HG03558 (cell line): ENCODE results near the gene NUDT2.

ENCODE experiments used
- ATAC-seq: cut with Tn5 transposase; IDR thresholded peaks from one replicate; pipeline ENCODE4 v1.9.1; 2021; ENCODE audit warnings: moderate number of reproducible peaks; ENCODE audit not compliant: unreplicated experiment; ENCODE audit errors: extremely low read depth

Gene NUDT2

GRCh38 chr9:34382054-34382453 lies 52.7 kb downstream of the NUDT2 start:
- no peak for ATAC-seq

GRCh38 chr9:34382879-34383278 lies 53.5 kb downstream of the NUDT2 start:
- ATAC-seq = no peak

DNA sequence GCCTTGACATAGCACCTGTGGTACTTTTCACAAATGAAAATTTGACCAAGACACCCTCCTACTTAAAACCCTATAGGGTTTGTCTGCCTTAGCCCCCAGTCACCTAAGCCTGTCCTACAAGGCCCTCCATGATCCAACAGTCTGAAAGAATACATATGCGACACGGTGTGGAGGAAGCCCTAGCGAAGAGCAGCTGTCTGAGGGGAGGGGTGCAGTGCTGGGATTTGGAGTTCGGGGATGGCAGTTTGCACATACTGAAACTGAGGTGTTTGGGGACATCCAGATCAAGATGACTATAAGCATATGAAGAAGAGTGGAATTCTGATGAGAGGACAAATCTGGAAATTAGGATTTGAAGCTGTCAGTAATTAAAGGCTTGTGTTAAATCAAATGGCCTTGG lies 54.5 kb downstream of the NUDT2 start:
- ATAC-seq = no peak

- ATAC-seq = no peak
Measured at GRCh38 chr9:34384368-34385165, 55.2 kb downstream of the NUDT2 start.

DNA sequence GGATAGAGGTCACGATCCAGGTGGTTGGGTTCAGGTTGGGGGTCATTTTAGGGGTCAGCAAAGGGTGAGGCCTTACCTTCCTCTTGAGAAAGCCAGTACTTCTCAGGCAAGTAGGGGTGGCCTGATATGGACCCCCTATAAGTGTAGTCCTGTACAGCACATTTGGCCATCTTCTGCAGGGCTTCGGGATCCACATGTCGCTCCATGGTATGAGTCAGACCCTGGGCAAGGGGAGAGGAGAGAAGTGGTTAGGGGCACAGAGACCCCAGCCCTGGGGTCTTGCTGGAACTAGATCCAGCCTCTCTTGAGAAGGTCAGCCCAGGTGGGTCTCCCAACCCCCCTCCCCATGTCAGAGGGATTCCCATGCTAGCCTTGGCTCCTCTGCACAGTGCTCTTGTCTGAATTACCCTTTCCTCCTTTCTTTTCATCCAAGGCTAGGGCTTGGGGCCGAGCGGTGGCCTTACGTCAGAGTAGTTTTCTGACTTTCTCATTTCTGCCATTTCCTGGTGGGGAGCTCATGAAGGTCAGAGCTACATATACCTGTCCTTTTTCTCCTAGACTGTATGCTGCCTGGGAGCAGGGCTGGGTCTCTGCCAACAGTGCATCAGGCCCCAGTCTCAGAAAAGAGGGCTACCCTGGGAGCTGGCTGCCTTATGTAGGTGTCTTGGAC lies 56.3 kb downstream of the NUDT2 start:
- no peak for ATAC-seq

GRCh38 chr9:34386656-34387055 lies 57.3 kb downstream of the NUDT2 start:
- no peak for ATAC-seq

- no peak for ATAC-seq
Measured at GRCh38 chr9:34387239-34387638, 57.9 kb downstream of the NUDT2 start.

- no peak for ATAC-seq
Measured at GRCh38 chr9:34392511-34392910, 63.1 kb downstream of the NUDT2 start.
